SK-N-MC (cell line): ENCODE data around the gene DOC2B.

ENCODE experiments used
- EZH2 ChIP-seq: fragments of 200-600 bp; sonication (generic); IDR thresholded peaks from one replicate; pipeline ENCODE4 v1.6.1; 2017; ENCODE audit warnings: antibody characterized with exemption
- FOXP2 ChIP-seq: optimal IDR thresholded peaks from 2 replicates; pipeline ENCODE3; 2011; ENCODE audit warnings: mild to moderate bottlenecking, moderate library complexity; ENCODE audit not compliant: insufficient read depth; ENCODE audit errors: extremely low read length, control extremely low read depth
- POLR2AphosphoS5 ChIP-seq: IDR thresholded peaks from 2 replicates; pipeline ENCODE4 v1.6.1; 2012; ENCODE audit warnings: mild to moderate bottlenecking, low read depth, low read length, borderline replicate concordance

DNA sequence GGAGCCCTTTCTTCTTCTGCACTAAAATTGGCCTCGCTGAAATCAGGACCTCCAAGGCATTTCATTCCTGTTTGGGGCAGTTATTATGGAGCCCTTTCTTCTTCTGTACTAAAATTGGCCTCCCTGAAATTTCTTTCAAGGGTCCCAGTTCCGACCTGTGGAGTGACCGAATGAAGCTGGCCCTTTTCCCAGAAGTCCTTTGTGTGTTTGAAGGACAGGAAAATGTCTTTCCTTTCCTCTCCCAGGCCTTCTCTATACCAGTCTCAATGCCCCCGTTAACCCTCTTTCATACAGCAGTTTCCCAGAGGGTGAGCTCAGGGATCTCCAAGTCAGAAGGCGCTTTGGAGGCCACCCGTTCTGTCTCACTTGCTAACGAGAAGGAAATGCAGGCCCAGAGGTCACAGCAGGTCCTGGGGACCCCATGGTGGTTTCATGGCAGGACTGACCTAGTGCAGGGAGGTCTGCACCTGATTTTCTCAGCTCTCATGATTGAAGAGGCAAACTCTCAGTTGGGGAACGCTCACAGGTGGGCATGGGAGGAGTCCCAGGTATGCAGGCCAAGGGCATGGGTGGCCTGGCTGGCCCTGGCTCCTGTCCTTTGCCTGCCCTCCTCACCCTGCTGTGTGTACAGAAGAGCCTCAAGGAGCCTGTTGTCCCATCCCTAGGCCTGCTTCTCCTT is 37.1 kb upstream of the DOC2B start:
- TF ChIP-seq POLR2AphosphoS5 (no peak), EZH2 (no peak), FOXP2 (no peak)
